WTC11 (cell line): Measurements from ENCODE around the gene RNF103.
"Not testable (repeated sequence)": the region's sequence is repeated elsewhere in the genome, so short reads cannot be mapped to it uniquely, and the experiment has no call there.

Source experiments
- ATF2 ChIP-seq: sonication (generic); formaldehyde crosslinking; IDR thresholded peaks from 2 replicates; pipeline ENCODE4 v1.8.1; 2022; ENCODE audit warnings: low read depth, missing genetic modification reagents, borderline replicate concordance
- CDX4 ChIP-seq: fragments of 250-450 bp; sonication (Bioruptor Pico); IDR thresholded peaks from 2 replicates; pipeline ENCODE4 v1.9.0; 2021; ENCODE audit warnings: moderate library complexity, mild to moderate bottlenecking, inconsistent platforms, borderline replicate concordance
- CTCF ChIP-seq: fragments of 200-600 bp; IDR thresholded peaks from 2 replicates; pipeline ENCODE4 v1.8.0; 2022; ENCODE audit warnings: antibody characterized with exemption
- E2F4 ChIP-seq: sonication (generic); formaldehyde crosslinking; IDR thresholded peaks from 2 replicates; pipeline ENCODE4 v1.8.1; 2022; ENCODE audit warnings: low read depth, mild to moderate bottlenecking, moderate library complexity, missing genetic modification reagents, borderline replicate concordance
- FOXJ3 ChIP-seq: sonication (generic); formaldehyde crosslinking; IDR thresholded peaks from 2 replicates; pipeline ENCODE4 v1.9.0; 2021; ENCODE audit warnings: missing genetic modification reagents, mild to moderate bottlenecking, borderline replicate concordance
- GABPB1 ChIP-seq: sonication (generic); formaldehyde crosslinking; IDR thresholded peaks from 2 replicates; pipeline ENCODE4 v1.8.1; 2023; ENCODE audit warnings: mild to moderate bottlenecking, missing genetic modification reagents
- JUN ChIP-seq: sonication (generic); formaldehyde crosslinking; IDR thresholded peaks from 2 replicates; pipeline ENCODE4 v1.8.0; 2023; ENCODE audit warnings: mild to moderate bottlenecking, missing genetic modification reagents
- PRDM15 ChIP-seq: sonication (generic); formaldehyde crosslinking; IDR thresholded peaks from 2 replicates; pipeline ENCODE4 v1.8.0; 2022; ENCODE audit warnings: missing genetic modification reagents
- PREB ChIP-seq: sonication (generic); formaldehyde crosslinking; IDR thresholded peaks from 2 replicates; pipeline ENCODE4 v1.8.1; 2022; ENCODE audit warnings: mild to moderate bottlenecking, missing genetic modification reagents, moderate library complexity, borderline replicate concordance
- USF2 ChIP-seq: sonication (generic); formaldehyde crosslinking; IDR thresholded peaks from 2 replicates; pipeline ENCODE4 v1.8.1; 2023; ENCODE audit warnings: mild to moderate bottlenecking, missing genetic modification reagents, moderate library complexity
- ZNF219 ChIP-seq: sonication (generic); formaldehyde crosslinking; IDR thresholded peaks from 2 replicates; pipeline ENCODE4 v1.8.0; 2023; ENCODE audit warnings: missing genetic modification reagents, mild to moderate bottlenecking, borderline replicate concordance
- ZNF232 ChIP-seq: sonication (generic); formaldehyde crosslinking; IDR thresholded peaks from 2 replicates; pipeline ENCODE4 v1.8.0; 2022; ENCODE audit warnings: mild to moderate bottlenecking, missing genetic modification reagents
- ZNF512 ChIP-seq: sonication (generic); formaldehyde crosslinking; IDR thresholded peaks from 2 replicates; pipeline ENCODE4 v1.8.1; 2022; ENCODE audit warnings: missing genetic modification reagents, borderline replicate concordance

GRCh38 chr2:86589701-86590100 lies 34.0 kb downstream of the RNF103 start:
- TF ChIP-seq CTCF; JUN (CRISPR knock-in tag); ZNF232 (CRISPR knock-in tag); CDX4 (CRISPR knock-in tag); PREB (CRISPR knock-in tag); ATF2 (CRISPR knock-in tag); PRDM15 (CRISPR knock-in tag); ZNF219 (CRISPR knock-in tag); GABPB1 (CRISPR knock-in tag); FOXJ3 (CRISPR knock-in tag); USF2 (CRISPR knock-in tag); E2F4; ZNF512 (CRISPR knock-in tag): not testable (repeated sequence)
